ENCODE data around the gene CNDP2. TPM values are rescaled to one million over a fixed set of nuclear protein-coding genes. Genes with fewer than 3 reads are reported as not detected.

Gene CNDP2
- total and polyA plus RNA-seq, 2 experiments from 2014 or later, result 40.5 to 72.2 TPM

GRCh38 chr18:74551452-74551851 is 55.3 kb downstream of the CNDP2 start:
- in situ Hi-C loops (cut with MboI), result loop anchor here (5.0 to 25.0 kb wide), 2 partner anchors 199 to 364 kb away; no protein-coding TSS in a partner anchor
- H3K27me3 ChIP-seq (replicated peaks; ENCODE audit: insufficient read depth), result peaks cover 13% of the 10 kb centered on the region; the same call in 1 of the 2 replicates
- H3K9ac ChIP-seq, result no peak overlapping the region
- H3K4me1 ChIP-seq (ENCODE audit: insufficient read depth), result peaks cover 10% of the 10 kb centered on the region
- no peaks in the 10 kb centered on the region for H3K9me2 ChIP-seq (ENCODE audit: insufficient read depth)
- no peaks in the 10 kb centered on the region for H4K20me1 ChIP-seq (ENCODE audit: insufficient read depth)
- no peak for DNase-seq
- no peak overlapping the region for H3K27ac ChIP-seq
- H3F3A ChIP-seq (ENCODE audit: insufficient read depth), result no peaks in the 10 kb centered on the region
- H3K79me2 ChIP-seq (ENCODE audit: insufficient read depth), result no peaks in the 10 kb centered on the region
- no peaks in the 10 kb centered on the region for H3K36me3 ChIP-seq (ENCODE audit: low read depth)
- TF ChIP-seq EZH2 (IDR thresholded peaks at IDR 0.05; ENCODE audit: insufficient read depth, poor library complexity, severe bottlenecking), result no peak
- TF ChIP-seq EZH2phosphoT487 (IDR thresholded peaks at IDR 0.05; ENCODE audit: insufficient read depth, low read depth), result no peak
- H3K9me3 ChIP-seq (ENCODE audit: low read depth), result no peaks in the 10 kb centered on the region
- H2AFZ ChIP-seq, result no peak overlapping the region
- H3K4me2 ChIP-seq (ENCODE audit: unreplicated experiment), result no peak overlapping the region
- no peak overlapping the region for H3K4me3 ChIP-seq
- WGBS, 2 experiments (ENCODE audit: low coverage in 1 of 2, low lambda C conversion rate in 2 of 2, missing lambda C conversion rate in 2 of 2), result 7 to 17% methylated on average over 3 of the region's 3 CpGs

DNA sequence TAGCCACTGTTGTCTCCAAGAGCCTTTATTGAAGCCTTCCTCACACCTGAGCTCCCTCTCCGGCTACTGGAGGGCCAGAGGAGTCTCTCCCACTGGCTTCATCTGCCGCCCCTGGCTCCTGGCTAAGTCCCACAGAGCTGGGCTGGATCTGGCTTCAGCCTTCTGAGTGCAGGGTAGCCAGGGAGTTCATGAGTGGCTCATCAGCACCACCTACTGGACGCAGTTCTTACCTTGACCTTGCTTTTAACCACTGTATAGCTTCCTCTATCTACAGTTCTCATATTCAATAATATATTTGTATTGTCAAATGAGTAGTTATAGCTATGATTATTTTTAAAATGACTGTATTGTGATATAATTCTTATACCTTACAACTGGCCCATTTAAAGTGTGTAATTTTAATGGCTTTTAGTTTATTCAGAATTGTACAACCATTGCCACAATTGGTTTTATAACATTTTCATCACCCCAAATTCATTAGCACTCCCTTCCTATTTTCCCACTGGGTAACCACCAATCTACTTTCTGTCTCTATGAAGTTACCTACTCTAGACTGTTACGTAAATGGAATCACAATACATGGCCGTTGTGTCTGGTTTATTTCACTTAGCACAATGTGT is 55.9 kb downstream of the CNDP2 start:
- Histone ChIP-seq H3K79me2 (ENCODE audit: insufficient read depth) (no peaks in the 10 kb centered on the region), H3K27ac (no peak overlapping the region), H3F3A (ENCODE audit: insufficient read depth) (no peaks in the 10 kb centered on the region), H2AFZ (no peak overlapping the region), H3K27me3 (replicated peaks; ENCODE audit: insufficient read depth) (peaks cover 19% of the 10 kb centered on the region; the same call in 1 of the 2 replicates), H3K9me3 (ENCODE audit: low read depth) (no peaks in the 10 kb centered on the region), H3K36me3 (ENCODE audit: low read depth) (no peaks in the 10 kb centered on the region), H3K4me1 (ENCODE audit: insufficient read depth) (peaks cover 4% of the 10 kb centered on the region), H3K9ac (no peak overlapping the region), H3K4me3 (no peak overlapping the region), H3K9me2 (ENCODE audit: insufficient read depth) (no peaks in the 10 kb centered on the region), H4K20me1 (ENCODE audit: insufficient read depth) (no peaks in the 10 kb centered on the region), H3K4me2 (ENCODE audit: unreplicated experiment) (no peak overlapping the region)
- TF ChIP-seq EZH2phosphoT487 (IDR thresholded peaks at IDR 0.05; ENCODE audit: insufficient read depth, low read depth), result no peak
- TF ChIP-seq EZH2 (IDR thresholded peaks at IDR 0.05; ENCODE audit: insufficient read depth, poor library complexity, severe bottlenecking), result no peak
- DNase-seq, result peak; percentile 88
- 0 to 1% methylated on average over 5 of the region's 5 CpGs for WGBS, 2 experiments (ENCODE audit: low coverage in 1 of 2, low lambda C conversion rate in 2 of 2, missing lambda C conversion rate in 2 of 2)
- in situ Hi-C loops (cut with MboI), result loop anchor here (5.0 to 25.0 kb wide), 2 partner anchors 200 to 365 kb away; no protein-coding TSS in a partner anchor

DNA sequence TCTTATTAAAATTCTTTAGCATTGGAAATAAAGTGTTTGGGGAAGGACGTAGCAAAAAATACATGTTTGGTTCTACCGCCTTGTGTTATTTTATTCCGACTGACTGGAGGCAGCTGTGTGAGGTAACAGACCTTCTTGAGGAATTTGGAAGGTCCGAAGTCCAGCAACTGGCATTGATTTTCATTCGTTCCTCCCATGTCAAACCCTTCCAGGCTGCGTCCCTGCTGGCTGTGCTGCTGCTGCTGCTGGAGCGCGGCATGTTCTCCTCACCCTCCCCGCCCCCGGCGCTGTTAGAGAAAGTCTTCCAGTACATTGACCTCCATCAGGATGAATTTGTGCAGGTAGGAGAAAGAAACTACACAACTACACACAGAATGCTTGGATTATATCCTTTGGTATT is 60.0 kb downstream of the CNDP2 start:
- no peak overlapping the region for H2AFZ ChIP-seq
- WGBS, 2 experiments (ENCODE audit: low coverage in 1 of 2, low lambda C conversion rate in 2 of 2, missing lambda C conversion rate in 2 of 2), result 68 to 78% methylated on average over 11 of the region's 11 CpGs
- H3K27ac ChIP-seq, result no peak overlapping the region
- DNase-seq, result no peak
- H3K4me3 ChIP-seq, result no peak overlapping the region
- no peak overlapping the region for H3K9ac ChIP-seq
- H3K27me3 ChIP-seq (replicated peaks; ENCODE audit: insufficient read depth), result peaks cover 21% of the 10 kb centered on the region; the same call in 1 of the 2 replicates
- H4K20me1 ChIP-seq (ENCODE audit: insufficient read depth), result no peaks in the 10 kb centered on the region
- H3K9me3 ChIP-seq (ENCODE audit: low read depth), result no peaks in the 10 kb centered on the region
- no peak for TF ChIP-seq EZH2 (IDR thresholded peaks at IDR 0.05; ENCODE audit: insufficient read depth, poor library complexity, severe bottlenecking)
- no peak for TF ChIP-seq EZH2phosphoT487 (IDR thresholded peaks at IDR 0.05; ENCODE audit: insufficient read depth, low read depth)
- no peaks in the 10 kb centered on the region for H3K79me2 ChIP-seq (ENCODE audit: insufficient read depth)
- H3F3A ChIP-seq (ENCODE audit: insufficient read depth), result no peaks in the 10 kb centered on the region
- no peaks in the 10 kb centered on the region for H3K9me2 ChIP-seq (ENCODE audit: insufficient read depth)
- H3K4me1 ChIP-seq (ENCODE audit: insufficient read depth), result no peaks in the 10 kb centered on the region
- H3K4me2 ChIP-seq (ENCODE audit: unreplicated experiment), result no peak overlapping the region
- no peaks in the 10 kb centered on the region for H3K36me3 ChIP-seq (ENCODE audit: low read depth)
- in situ Hi-C loops (cut with MboI), result loop anchor here (25.0 kb wide), 1 partner anchor 369 kb away; no protein-coding TSS in a partner anchor

DNA sequence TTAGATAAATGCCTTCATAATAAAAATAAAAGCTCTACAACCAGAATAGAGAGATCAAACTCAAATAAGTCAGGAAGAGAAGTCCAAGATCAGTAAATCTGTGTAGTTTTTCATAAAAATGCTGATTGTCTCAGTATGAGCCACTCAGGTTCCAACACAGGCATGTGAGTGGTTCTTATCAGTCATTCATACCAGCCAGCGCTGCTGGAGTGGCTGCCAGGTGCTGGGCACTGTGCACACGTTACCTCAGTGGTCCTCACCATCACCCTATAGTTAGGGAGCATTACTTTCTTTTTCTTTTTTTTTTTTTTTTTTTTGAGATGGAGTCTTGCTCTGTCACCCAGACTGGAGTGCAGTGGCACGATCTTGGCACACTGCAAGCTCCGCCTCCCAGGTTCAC is 61.9 kb downstream of the CNDP2 start:
- no peak for TF ChIP-seq EZH2 (IDR thresholded peaks at IDR 0.05; ENCODE audit: insufficient read depth, poor library complexity, severe bottlenecking)
- no peak for TF ChIP-seq EZH2phosphoT487 (IDR thresholded peaks at IDR 0.05; ENCODE audit: insufficient read depth, low read depth)
- 62 to 68% methylated on average over 2 to 4 of the region's 4 CpGs for WGBS, 2 experiments (ENCODE audit: low coverage in 1 of 2, low lambda C conversion rate in 2 of 2, missing lambda C conversion rate in 2 of 2)
- in situ Hi-C loops (cut with MboI), result loop anchor here (25.0 kb wide), 1 partner anchor 371 kb away; no protein-coding TSS in a partner anchor

More for the DNA sequence above, 61.9 kb downstream of the CNDP2 start:
- H3K9ac ChIP-seq, result no peak overlapping the region
- no peaks in the 10 kb centered on the region for H3K9me3 ChIP-seq (ENCODE audit: low read depth)
- no peaks in the 10 kb centered on the region for H3K79me2 ChIP-seq (ENCODE audit: insufficient read depth)
- no peak overlapping the region for H3K4me3 ChIP-seq
- no peak overlapping the region for H3K4me2 ChIP-seq (ENCODE audit: unreplicated experiment)
- no peak for DNase-seq
- H3K36me3 ChIP-seq (ENCODE audit: low read depth), result no peaks in the 10 kb centered on the region
- no peaks in the 10 kb centered on the region for H3K4me1 ChIP-seq (ENCODE audit: insufficient read depth)
- peaks cover 20% of the 10 kb centered on the region for H3K27me3 ChIP-seq (replicated peaks; ENCODE audit: insufficient read depth)
- no peak overlapping the region for H3K27ac ChIP-seq
- H4K20me1 ChIP-seq (ENCODE audit: insufficient read depth), result no peaks in the 10 kb centered on the region
- H3K9me2 ChIP-seq (ENCODE audit: insufficient read depth), result no peaks in the 10 kb centered on the region
- no peak overlapping the region for H2AFZ ChIP-seq
- no peaks in the 10 kb centered on the region for H3F3A ChIP-seq (ENCODE audit: insufficient read depth)
